ENCODE measurements around the gene BLNK.

BLNK gene

GRCh38 chr10:96264938-96265337 lies 6.4 kb downstream of the BLNK start:
- no peak for DNase-seq (ENCODE audit: low read depth in 1 of 2, low spot score in 1 of 2)

GRCh38 chr10:96263669-96264068 lies 7.7 kb downstream of the BLNK start:
- DNase-seq (ENCODE audit: low read depth in 1 of 2, low spot score in 1 of 2), result no peak

- DNase-seq (ENCODE audit: low read depth in 1 of 2, low spot score in 1 of 2), result no peak
Observed at GRCh38 chr10:96263176-96263575, 8.2 kb downstream of the BLNK start.

- no peak for DNase-seq (ENCODE audit: low read depth in 1 of 2, low spot score in 1 of 2)
Observed at GRCh38 chr10:96261930-96262329, 9.4 kb downstream of the BLNK start.

- no peak for DNase-seq (ENCODE audit: low read depth in 1 of 2, low spot score in 1 of 2)
Observed at GRCh38 chr10:96261132-96261531, 10.2 kb downstream of the BLNK start.

- DNase-seq (ENCODE audit: low read depth in 1 of 2, low spot score in 1 of 2), result no peak
Observed at GRCh38 chr10:96260014-96260413, 11.4 kb downstream of the BLNK start.

- no peak for DNase-seq (ENCODE audit: low read depth in 1 of 2, low spot score in 1 of 2)
Observed at GRCh38 chr10:96259150-96259549, 12.2 kb downstream of the BLNK start.

- no peak for DNase-seq (ENCODE audit: low read depth in 1 of 2, low spot score in 1 of 2)
Observed at GRCh38 chr10:96257944-96258343, 13.4 kb downstream of the BLNK start.

- DNase-seq (ENCODE audit: low read depth in 1 of 2, low spot score in 1 of 2), result no peak
Observed at GRCh38 chr10:96255549-96256333, 15.6 kb downstream of the BLNK start.

- no peak for DNase-seq (ENCODE audit: low read depth in 1 of 2, low spot score in 1 of 2)
Observed at GRCh38 chr10:96254976-96255375, 16.4 kb downstream of the BLNK start.

- DNase-seq (ENCODE audit: low read depth in 1 of 2, low spot score in 1 of 2), result no peak
Observed at GRCh38 chr10:96252730-96253129, 18.6 kb downstream of the BLNK start.

GRCh38 chr10:96250349-96250748 lies 21.0 kb downstream of the BLNK start:
- DNase-seq (ENCODE audit: low read depth in 1 of 2, low spot score in 1 of 2), result no peak

- no peak for DNase-seq (ENCODE audit: low read depth in 1 of 2, low spot score in 1 of 2)
Observed at GRCh38 chr10:96249264-96249663, 22.1 kb downstream of the BLNK start.

- no peak for DNase-seq (ENCODE audit: low read depth in 1 of 2, low spot score in 1 of 2)
Observed at GRCh38 chr10:96244354-96244753, 27.0 kb downstream of the BLNK start.

GRCh38 chr10:96243296-96243695 lies 28.1 kb downstream of the BLNK start:
- DNase-seq (ENCODE audit: low read depth in 1 of 2, low spot score in 1 of 2), result no peak

GRCh38 chr10:96242822-96243221 lies 28.5 kb downstream of the BLNK start:
- no peak for DNase-seq (ENCODE audit: low read depth in 1 of 2, low spot score in 1 of 2)

- DNase-seq (ENCODE audit: low read depth in 1 of 2, low spot score in 1 of 2), result no peak
Observed at GRCh38 chr10:96238646-96239623, 32.4 kb downstream of the BLNK start.

- no peak for DNase-seq (ENCODE audit: low read depth in 1 of 2, low spot score in 1 of 2)
Observed at GRCh38 chr10:96236876-96237275, 34.5 kb downstream of the BLNK start.

GRCh38 chr10:96236090-96236478 lies 35.3 kb downstream of the BLNK start:
- DNase-seq (ENCODE audit: low read depth in 1 of 2, low spot score in 1 of 2), result no peak

GRCh38 chr10:96235326-96236089 lies 35.9 kb downstream of the BLNK start:
- DNase-seq (ENCODE audit: low read depth in 1 of 2, low spot score in 1 of 2), result no peak

GRCh38 chr10:96233959-96234358 lies 37.4 kb downstream of the BLNK start:
- no peak for DNase-seq (ENCODE audit: low read depth in 1 of 2, low spot score in 1 of 2)

Data from activated CD4-positive, alpha-beta T cell treated with anti-CD3 and anti-CD28 coated beads, Interleukin-2, amount 50 U/mL, for 24 hours (primary cell).